Stimulated activated CD8-positive, alpha-beta memory T cell treated with anti-CD3 and anti-CD28 coated beads, Interleukin-7, amount 100 ng/mL, for 24 hours (primary cell): ENCODE measurements around the gene ACER2.

Experiments used
- DNase-seq: peaks from one replicate; pipeline ENCODE4 v3.0.0-alpha.2; 2020; ENCODE audit warnings: low read depth

ACER2 gene

GRCh38 chr9:19486803-19487202, 78.0 kb downstream of the ACER2 start:
- no peak for DNase-seq

GRCh38 chr9:19488721-19489120, 79.9 kb downstream of the ACER2 start:
- no peak for DNase-seq

GRCh38 chr9:19490269-19490668, 81.5 kb downstream of the ACER2 start:
- DNase-seq: no peak

- no peak for DNase-seq
These were observed 82.0 kb downstream of the ACER2 start for GRCh38 chr9:19490828-19491227.

- DNase-seq: no peak
These were observed 84.0 kb downstream of the ACER2 start for GRCh38 chr9:19492775-19493173.

- DNase-seq: peak; percentile 13
These were observed 84.5 kb downstream of the ACER2 start for GRCh38 chr9:19493174-19493811.

GRCh38 chr9:19493876-19494275, 85.1 kb downstream of the ACER2 start:
- DNase-seq: no peak

- DNase-seq: no peak
These were observed 86.6 kb downstream of the ACER2 start for GRCh38 chr9:19495186-19496028.

- DNase-seq: no peak
These were observed 87.7 kb downstream of the ACER2 start for GRCh38 chr9:19496321-19497050.

GRCh38 chr9:19497276-19497675, 88.5 kb downstream of the ACER2 start:
- no peak for DNase-seq

GRCh38 chr9:19498015-19498414, 89.2 kb downstream of the ACER2 start:
- no peak for DNase-seq
